ENCODE data around the gene PEPD.

Gene PEPD

GRCh38 chr19:33422369-33423180 lies 99.0 kb downstream of the PEPD start:
- no peak for DNase-seq (ENCODE audit: low read depth in 2 of 2)

GRCh38 chr19:33421368-33421767 lies 100.2 kb downstream of the PEPD start:
- no peak for DNase-seq (ENCODE audit: low read depth in 2 of 2)

GRCh38 chr19:33420821-33421220 lies 100.8 kb downstream of the PEPD start:
- no peak for DNase-seq (ENCODE audit: low read depth in 2 of 2)

DNA sequence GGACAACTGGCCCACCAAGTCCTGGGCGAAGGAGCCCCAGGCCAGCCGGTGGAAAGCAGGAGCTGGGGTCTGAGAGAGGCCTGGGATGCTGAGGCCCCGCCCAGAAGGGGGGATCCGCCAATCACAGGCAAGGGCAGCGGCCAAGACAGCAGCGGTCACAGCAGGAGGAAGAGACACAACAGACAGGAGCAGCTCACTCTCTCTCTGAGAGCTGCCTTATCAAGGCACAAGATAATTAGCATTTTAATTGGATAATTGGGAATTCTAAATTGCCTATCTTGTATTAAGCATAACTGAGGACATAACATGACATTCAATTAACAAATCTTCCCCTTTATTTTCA lies 101.8 kb downstream of the PEPD start:
- DNase-seq (ENCODE audit: low read depth in 2 of 2): no peak

- no peak for DNase-seq (ENCODE audit: low read depth in 2 of 2)
These were observed 102.5 kb downstream of the PEPD start for GRCh38 chr19:33418871-33419787.

GRCh38 chr19:33418461-33418860 lies 103.1 kb downstream of the PEPD start:
- DNase-seq (ENCODE audit: low read depth in 2 of 2): no peak

- DNase-seq (ENCODE audit: low read depth in 2 of 2): no peak
These were observed 103.8 kb downstream of the PEPD start for GRCh38 chr19:33417751-33418150.

DNA sequence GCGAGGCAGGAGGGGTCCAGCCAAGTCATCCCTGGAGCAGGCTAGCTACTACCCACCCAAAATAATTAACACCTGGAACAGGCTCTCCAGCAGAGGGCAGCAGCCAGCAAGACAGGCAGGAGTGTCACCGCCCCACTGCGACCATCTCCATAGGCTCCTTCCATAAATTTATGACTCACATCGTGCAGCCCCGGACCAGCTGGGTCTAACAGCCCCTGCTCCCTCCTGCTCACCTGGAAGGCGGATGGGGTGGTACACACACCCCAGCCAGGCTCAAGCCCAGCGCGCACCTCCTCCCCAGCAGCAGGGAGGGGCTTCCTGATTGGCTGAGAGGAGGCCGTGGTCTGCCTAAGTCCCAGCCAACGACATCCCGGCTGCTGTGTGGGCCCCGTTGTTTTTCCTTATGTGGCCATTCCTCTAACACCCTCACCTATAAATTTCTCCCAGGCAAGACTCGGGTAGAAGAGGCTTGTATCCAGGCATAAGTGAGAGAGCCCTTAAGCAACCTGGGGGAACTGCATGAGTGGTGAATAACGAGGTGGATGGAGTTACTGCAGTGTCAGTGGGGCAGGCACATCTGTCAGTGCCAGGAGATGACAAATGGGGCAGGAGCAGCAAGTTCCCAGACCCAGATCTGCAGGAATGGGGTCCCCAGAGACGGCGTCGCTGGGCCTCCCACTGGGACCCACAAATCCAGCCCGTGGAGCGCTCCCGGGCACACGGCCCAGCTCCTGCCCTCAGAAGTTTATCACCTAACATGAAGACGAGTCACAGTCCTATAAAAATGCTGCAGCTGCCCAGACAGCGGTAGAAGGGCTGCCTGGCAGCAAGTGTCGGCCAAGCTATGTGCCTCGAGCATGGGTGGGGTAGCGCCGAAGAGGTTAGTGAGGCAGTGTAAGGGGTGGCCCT lies 105.0 kb downstream of the PEPD start:
- DNase-seq (ENCODE audit: low read depth in 2 of 2): peak; percentile 52 to 60

DNA sequence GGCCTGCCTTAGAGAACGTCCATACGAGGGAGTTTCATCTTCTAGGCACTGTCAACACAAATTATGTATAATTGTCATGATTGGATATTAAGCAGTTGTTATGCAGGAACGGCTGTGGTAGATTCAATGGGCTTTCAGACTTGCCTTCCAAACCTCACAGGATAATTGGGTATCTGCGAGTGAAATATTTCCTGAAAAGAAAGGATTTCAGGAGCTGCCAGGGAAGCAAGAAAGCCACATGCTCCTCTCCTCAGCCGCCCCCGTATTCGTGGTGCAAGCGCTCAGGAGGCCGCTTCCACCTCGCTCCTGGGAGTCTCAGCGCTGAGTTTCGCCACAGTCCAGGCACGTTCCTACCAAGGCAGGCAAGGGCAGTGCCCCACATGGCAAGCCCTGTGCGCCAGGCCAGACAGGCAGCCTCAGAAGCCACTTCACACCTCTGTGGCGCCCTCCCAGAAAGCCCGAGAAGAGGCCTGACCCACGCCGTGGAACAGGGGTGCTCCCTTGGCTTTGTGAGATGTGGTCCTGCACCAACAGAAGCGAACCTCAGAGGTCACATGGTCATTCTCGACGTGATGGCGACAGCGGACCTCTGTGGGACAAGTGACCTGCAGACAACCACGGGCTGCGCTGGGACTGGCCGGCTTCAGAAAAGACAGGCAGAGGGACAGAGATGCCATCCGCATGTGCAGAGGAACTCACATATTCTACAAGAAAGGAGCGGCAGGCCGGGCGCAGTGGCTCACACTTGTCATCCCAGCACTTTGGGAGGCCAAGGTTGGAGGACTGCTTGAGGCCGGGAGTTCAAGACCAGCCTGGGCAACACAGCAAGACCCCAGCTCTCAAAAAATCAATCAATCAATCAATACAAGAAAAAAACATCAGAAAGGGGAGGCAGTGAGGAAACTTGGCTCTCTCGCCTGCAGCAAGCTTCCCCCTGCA lies 106.7 kb downstream of the PEPD start:
- no peak for DNase-seq (ENCODE audit: low read depth in 2 of 2)

- DNase-seq (ENCODE audit: low read depth in 2 of 2): no peak
These were observed 107.5 kb downstream of the PEPD start for GRCh38 chr19:33413868-33414666.

GRCh38 chr19:33413426-33413725 lies 108.2 kb downstream of the PEPD start:
- DNase-seq (ENCODE audit: low read depth in 2 of 2): no peak

DNA sequence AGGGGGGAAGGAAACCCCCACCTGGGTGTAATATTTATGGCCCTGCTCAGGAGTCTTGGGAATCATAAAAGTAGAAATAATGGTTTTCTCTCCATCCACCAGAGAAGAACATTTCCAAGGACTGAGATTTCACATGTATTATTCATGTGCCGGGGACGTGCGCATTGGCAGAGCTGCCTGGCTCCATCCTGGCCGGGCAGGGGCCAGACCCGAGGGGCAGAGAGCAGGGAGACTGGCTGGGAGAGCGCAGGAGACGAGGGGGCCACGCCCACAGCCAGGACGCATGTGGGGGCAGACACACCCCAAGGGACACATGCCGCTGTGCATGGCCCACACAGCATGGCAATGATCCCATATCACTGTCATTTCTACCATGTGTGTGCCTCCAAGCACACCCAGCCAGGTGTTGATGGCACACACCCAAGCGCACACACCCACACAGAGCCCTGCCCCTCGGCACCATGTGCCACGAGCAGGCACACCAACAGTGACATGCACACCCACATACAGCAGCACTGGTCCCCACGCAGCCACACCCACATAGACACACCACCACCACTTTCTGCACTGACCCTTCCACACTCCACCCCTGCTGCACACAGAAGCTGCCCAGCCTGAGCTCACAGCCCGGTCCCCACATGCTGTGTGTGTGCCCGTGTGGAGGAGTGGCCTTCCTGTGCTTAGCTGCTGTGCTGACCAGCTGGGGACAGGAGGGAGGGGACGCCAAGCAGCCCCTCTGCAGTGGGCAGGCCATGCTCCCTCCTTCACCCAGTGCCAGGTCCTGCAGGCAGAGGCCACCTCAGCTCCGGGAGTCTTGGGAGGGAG lies 108.8 kb downstream of the PEPD start:
- no peak for DNase-seq (ENCODE audit: low read depth in 2 of 2)

DNA sequence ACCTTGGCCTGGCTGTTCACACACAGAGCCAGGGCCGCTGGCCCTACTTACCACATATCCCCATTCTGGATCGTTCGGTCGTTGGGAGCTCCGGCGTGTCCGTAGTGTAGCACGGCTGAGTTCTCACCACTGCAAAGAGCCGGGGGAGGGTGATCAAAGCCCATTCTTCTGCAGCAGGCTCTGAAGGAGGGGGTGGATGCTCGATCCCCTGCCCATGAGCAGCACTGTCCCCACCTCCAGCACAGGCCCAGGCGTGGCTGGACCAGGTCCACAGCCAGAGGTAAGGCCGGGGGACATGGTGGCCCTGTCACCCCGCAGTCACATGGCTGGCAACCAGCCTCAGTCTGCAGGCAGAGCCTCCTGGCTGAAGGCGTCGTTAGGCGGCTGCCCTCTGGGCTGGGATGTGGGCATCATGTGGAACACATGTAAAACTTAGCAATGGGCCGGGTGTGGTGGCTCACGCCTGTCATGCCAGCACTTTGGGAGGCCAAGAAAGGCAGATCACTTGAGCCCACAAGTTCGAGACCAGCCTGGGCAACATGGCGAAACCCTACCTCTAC lies 109.9 kb downstream of the PEPD start:
- DNase-seq (ENCODE audit: low read depth in 2 of 2): no peak

DNA sequence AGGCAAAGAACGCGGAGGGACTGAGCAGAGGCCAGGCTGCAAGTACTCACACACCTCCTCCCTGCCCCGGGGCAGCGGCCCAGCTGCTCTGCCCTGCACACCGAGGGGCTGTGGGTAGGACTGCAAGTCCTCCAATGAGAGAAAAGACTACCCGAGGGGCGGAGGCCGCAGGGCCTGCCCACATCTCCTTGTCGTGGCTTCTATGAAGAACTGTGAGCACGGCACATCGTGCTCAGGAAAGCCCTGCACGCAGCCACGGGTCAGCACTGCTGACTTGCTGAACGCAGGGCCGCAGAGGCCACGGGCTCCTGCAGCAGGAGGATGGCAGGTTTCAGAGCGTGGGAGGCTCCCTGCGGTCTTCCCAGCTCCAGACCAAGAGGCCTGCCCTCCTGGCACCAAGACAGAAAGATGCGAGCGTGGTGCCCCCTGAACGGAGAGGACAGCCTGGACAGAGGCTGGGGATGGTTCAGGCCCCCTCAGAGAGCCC lies 110.6 kb downstream of the PEPD start:
- no peak for DNase-seq (ENCODE audit: low read depth in 2 of 2)

DNA sequence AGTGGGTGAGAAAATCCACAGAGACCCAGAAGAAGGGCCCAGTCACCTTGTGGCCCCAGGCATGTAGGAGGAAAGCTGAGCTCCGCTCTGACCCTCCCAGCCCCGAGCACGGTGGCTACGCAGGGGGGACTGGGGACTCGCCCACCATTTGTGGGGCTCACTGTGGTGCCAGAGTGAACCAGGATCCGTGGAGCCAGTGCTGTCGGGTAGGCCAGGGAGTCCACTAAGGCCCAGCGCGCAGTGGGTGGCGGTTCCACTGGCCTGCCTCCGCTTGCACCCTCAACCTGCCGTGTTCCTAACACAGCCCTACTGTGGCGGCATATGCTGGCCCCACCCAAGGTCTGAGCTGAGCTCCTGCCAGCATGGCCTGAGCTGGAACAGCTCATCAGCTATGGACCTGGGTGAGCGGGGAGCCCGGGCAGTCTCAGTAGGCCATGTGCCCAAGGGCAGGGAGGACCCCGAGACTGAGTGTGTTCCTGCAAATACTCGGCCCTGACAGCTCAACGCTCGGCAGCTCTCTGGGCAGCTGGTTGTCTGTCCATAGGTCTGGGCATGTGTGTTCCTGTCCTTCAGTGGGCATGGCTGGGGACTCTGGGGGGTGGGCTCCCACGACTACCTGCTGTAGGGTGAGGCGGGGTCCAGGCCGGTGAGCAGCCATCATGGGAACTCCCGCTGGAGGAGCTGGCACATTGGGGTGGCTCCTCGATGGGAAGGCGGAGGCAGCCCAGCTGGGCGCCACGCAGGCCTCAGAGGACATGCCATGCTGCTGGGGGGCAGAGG lies 111.5 kb downstream of the PEPD start:
- DNase-seq (ENCODE audit: low read depth in 2 of 2): no peak

- no peak for DNase-seq (ENCODE audit: low read depth in 2 of 2)
These were observed 112.8 kb downstream of the PEPD start for GRCh38 chr19:33408538-33409434.

- no peak for DNase-seq (ENCODE audit: low read depth in 2 of 2)
These were observed 113.5 kb downstream of the PEPD start for GRCh38 chr19:33408116-33408515.
